Measurements from ENCODE around the gene SCARF2. TPM values are rescaled to one million over a fixed set of nuclear protein-coding genes. Genes with fewer than 3 reads are reported as not detected.

Gene SCARF2
- total and polyA plus RNA-seq, 2 of the 13 experiments (the other 11 are each of a cell fraction or from before 2014, with no cell fraction given) = 3.3 to 6.2 TPM

DNA sequence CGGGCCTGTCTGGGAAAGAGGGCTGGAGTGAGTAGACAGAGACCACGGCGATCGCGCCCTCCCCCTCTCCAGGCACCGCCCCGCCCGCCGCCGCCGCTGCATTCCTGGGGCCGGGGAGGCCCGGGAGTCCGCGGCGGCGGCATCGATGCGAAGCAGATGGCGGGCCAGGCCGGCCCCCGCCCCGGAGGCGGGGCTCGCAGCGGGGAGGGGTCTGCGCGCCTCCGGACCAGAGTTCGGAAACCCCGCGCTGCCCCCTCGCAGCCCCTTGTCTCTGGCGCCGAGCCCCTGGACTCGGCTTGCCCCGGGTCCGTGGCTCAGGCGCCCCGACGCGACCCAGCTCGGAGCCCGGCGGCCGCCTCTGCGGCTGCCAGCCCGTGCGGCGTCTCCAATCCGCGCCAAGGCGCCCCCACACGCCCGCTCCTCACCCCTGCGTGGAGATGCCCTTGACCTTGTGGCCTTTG lies 1.3 kb downstream of the SCARF2 start (continued):
- TF ChIP-seq MZF1 (CRISPR knock-in tag; IDR thresholded peaks at IDR 0.05; ENCODE audit: borderline replicate concordance) (no peak), POLR2AphosphoS2 (IDR thresholded peaks at IDR 0.05; ENCODE audit: low read depth, low read length) (no peak), CAMTA2 (CRISPR knock-in tag; IDR thresholded peaks at IDR 0.05; ENCODE audit: borderline replicate concordance) (no peak), ZNF615 (CRISPR knock-in tag; IDR thresholded peaks at IDR 0.05; ENCODE audit: borderline replicate concordance) (no peak), BHLHE40 (IDR thresholded peaks at IDR 0.05; ENCODE audit: low read length) (no peak), ZFP1 (CRISPR knock-in tag; IDR thresholded peaks at IDR 0.05) (no peak), KLF11 (CRISPR knock-in tag; IDR thresholded peaks at IDR 0.05) (no peak), POLR2AphosphoS5 (IDR thresholded peaks at IDR 0.05; ENCODE audit: low read depth, low read length) (no peak), RAD21 (CRISPR knock-in tag; IDR thresholded peaks at IDR 0.05) (peak; percentile 31; the same call in 1 of the 2 replicates), CENPX (CRISPR knock-in tag; IDR thresholded peaks at IDR 0.05) (no peak), BCLAF1 (IDR thresholded peaks at IDR 0.05) (no peak), RBFOX2 (IDR thresholded peaks at IDR 0.05; ENCODE audit: low read depth, low read length) (peak; percentile 61), ZNF678 (CRISPR knock-in tag; IDR thresholded peaks at IDR 0.05) (no peak), TBX2 (CRISPR knock-in tag; IDR thresholded peaks at IDR 0.05; ENCODE audit: borderline replicate concordance) (no peak; the same call in 1 of the 2 replicates), HMG20A (CRISPR knock-in tag; IDR thresholded peaks at IDR 0.05; ENCODE audit: borderline replicate concordance) (no peak), STAT5B (CRISPR knock-in tag; IDR thresholded peaks at IDR 0.05) (no peak), ZNF253 (CRISPR knock-in tag; IDR thresholded peaks at IDR 0.05; ENCODE audit: borderline replicate concordance) (no peak)
- TF ChIP-seq, protein P1, sequence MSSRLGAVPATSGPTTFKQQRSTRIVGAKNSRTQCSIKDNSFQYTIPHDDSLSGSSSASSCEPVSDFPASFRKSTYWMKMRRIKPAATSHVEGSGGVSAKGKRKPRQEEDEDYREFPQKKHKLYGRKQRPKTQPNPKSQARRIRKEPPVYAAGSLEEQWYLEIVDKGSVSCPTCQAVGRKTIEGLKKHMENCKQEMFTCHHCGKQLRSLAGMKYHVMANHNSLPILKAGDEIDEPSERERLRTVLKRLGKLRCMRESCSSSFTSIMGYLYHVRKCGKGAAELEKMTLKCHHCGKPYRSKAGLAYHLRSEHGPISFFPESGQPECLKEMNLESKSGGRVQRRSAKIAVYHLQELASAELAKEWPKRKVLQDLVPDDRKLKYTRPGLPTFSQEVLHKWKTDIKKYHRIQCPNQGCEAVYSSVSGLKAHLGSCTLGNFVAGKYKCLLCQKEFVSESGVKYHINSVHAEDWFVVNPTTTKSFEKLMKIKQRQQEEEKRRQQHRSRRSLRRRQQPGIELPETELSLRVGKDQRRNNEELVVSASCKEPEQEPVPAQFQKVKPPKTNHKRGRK (CRISPR knock-in tag; IDR thresholded peaks at IDR 0.05) = no peak
- TF ChIP-seq, protein P2, sequence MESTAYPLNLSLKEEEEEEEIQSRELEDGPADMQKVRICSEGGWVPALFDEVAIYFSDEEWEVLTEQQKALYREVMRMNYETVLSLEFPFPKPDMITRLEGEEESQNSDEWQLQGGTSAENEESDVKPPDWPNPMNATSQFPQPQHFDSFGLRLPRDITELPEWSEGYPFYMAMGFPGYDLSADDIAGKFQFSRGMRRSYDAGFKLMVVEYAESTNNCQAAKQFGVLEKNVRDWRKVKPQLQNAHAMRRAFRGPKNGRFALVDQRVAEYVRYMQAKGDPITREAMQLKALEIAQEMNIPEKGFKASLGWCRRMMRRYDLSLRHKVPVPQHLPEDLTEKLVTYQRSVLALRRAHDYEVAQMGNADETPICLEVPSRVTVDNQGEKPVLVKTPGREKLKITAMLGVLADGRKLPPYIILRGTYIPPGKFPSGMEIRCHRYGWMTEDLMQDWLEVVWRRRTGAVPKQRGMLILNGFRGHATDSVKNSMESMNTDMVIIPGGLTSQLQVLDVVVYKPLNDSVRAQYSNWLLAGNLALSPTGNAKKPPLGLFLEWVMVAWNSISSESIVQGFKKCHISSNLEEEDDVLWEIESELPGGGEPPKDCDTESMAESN (CRISPR knock-in tag; conservative IDR thresholded peaks at IDR 0.05) = no peak
- TF ChIP-seq, protein P3, sequence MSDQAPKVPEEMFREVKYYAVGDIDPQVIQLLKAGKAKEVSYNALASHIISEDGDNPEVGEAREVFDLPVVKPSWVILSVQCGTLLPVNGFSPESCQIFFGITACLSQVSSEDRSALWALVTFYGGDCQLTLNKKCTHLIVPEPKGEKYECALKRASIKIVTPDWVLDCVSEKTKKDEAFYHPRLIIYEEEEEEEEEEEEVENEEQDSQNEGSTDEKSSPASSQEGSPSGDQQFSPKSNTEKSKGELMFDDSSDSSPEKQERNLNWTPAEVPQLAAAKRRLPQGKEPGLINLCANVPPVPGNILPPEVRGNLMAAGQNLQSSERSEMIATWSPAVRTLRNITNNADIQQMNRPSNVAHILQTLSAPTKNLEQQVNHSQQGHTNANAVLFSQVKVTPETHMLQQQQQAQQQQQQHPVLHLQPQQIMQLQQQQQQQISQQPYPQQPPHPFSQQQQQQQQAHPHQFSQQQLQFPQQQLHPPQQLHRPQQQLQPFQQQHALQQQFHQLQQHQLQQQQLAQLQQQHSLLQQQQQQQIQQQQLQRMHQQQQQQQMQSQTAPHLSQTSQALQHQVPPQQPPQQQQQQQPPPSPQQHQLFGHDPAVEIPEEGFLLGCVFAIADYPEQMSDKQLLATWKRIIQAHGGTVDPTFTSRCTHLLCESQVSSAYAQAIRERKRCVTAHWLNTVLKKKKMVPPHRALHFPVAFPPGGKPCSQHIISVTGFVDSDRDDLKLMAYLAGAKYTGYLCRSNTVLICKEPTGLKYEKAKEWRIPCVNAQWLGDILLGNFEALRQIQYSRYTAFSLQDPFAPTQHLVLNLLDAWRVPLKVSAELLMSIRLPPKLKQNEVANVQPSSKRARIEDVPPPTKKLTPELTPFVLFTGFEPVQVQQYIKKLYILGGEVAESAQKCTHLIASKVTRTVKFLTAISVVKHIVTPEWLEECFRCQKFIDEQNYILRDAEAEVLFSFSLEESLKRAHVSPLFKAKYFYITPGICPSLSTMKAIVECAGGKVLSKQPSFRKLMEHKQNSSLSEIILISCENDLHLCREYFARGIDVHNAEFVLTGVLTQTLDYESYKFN (CRISPR knock-in tag; conservative IDR thresholded peaks at IDR 0.05) = 0 out of 2 replicates have a peak, but pooled peaks have one; percentile 28

Data from HepG2 (cell line).